ENCODE measurements around the gene RELN. TPM values are rescaled to one million over a fixed set of nuclear protein-coding genes. Genes with fewer than 3 reads are reported as not detected.

The RELN gene
- total RNA-seq, 1 experiment from 2014 or later: 0.20 TPM

GRCh38 chr7:103717574-103717973 lies 271.9 kb downstream of the RELN start:
- Histone ChIP-seq H3K27me3 (ENCODE audit: insufficient read depth, low read length) (peaks cover 41% of the 10 kb centered on the region), H3K4me3 (replicated peaks in 1 of 2; ENCODE audit: low read depth in 1 of 2, low read length in 2 of 2) (no peak overlapping the region), H3K36me3 (ENCODE audit: control insufficient read depth in 1 of 2, insufficient read depth in 2 of 2, low read length in 2 of 2) (no peaks in the 10 kb centered on the region), H3K27ac (ENCODE audit: low read depth, low read length) (no peak overlapping the region), H3K4me2 (ENCODE audit: low read length) (no peak overlapping the region), H4K20me1 (ENCODE audit: insufficient read depth) (no peaks in the 10 kb centered on the region), H2AFZ (ENCODE audit: low read depth, low read length, poor library complexity, severe bottlenecking) (no peak overlapping the region), H3K9ac (ENCODE audit: low read length) (no peak overlapping the region), H3K4me1 (ENCODE audit: control insufficient read depth in 1 of 2, insufficient read depth in 2 of 2, low read length in 2 of 2) (no peaks in the 10 kb centered on the region), H3K9me3 (ENCODE audit: control insufficient read depth in 1 of 2, insufficient read depth in 1 of 2, low read depth in 1 of 2, low read length in 2 of 2) (no peaks in the 10 kb centered on the region), H3K9me2 (ENCODE audit: insufficient read depth) (no peaks in the 10 kb centered on the region), H3K79me2 (ENCODE audit: insufficient read depth, low read length) (no peaks in the 10 kb centered on the region)
- DNase-seq (ENCODE audit: low read depth, low spot score) (no peak), ATAC-seq (no peak)
- intact Hi-C loops (cut with micrococcal nuclease): no loop called here
- ChIA-PET POLR2A (no interaction called here), RAD21 (ENCODE audit: low non-redundant PET in 1 of 2, low total read pairs in 2 of 2, uncharacterized antibody in 2 of 2, unreplicated experiment in 2 of 2) (no interaction called here), CTCF (no interaction called here)
- TF ChIP-seq SRF (IDR thresholded peaks at IDR 0.05; ENCODE audit: low read depth): no peak
- TF ChIP-seq FOSL1 (IDR thresholded peaks at IDR 0.05; ENCODE audit: low read depth): no peak
- TF ChIP-seq SP1 (IDR thresholded peaks at IDR 0.05; ENCODE audit: low read depth): no peak
- TF ChIP-seq JUND (IDR thresholded peaks at IDR 0.05): no peak
- TF ChIP-seq, protein P1, sequence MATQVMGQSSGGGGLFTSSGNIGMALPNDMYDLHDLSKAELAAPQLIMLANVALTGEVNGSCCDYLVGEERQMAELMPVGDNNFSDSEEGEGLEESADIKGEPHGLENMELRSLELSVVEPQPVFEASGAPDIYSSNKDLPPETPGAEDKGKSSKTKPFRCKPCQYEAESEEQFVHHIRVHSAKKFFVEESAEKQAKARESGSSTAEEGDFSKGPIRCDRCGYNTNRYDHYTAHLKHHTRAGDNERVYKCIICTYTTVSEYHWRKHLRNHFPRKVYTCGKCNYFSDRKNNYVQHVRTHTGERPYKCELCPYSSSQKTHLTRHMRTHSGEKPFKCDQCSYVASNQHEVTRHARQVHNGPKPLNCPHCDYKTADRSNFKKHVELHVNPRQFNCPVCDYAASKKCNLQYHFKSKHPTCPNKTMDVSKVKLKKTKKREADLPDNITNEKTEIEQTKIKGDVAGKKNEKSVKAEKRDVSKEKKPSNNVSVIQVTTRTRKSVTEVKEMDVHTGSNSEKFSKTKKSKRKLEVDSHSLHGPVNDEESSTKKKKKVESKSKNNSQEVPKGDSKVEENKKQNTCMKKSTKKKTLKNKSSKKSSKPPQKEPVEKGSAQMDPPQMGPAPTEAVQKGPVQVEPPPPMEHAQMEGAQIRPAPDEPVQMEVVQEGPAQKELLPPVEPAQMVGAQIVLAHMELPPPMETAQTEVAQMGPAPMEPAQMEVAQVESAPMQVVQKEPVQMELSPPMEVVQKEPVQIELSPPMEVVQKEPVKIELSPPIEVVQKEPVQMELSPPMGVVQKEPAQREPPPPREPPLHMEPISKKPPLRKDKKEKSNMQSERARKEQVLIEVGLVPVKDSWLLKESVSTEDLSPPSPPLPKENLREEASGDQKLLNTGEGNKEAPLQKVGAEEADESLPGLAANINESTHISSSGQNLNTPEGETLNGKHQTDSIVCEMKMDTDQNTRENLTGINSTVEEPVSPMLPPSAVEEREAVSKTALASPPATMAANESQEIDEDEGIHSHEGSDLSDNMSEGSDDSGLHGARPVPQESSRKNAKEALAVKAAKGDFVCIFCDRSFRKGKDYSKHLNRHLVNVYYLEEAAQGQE (IDR thresholded peaks at IDR 0.05; ENCODE audit: low read depth): no peak
- no peak for TF ChIP-seq CTCF (IDR thresholded peaks at IDR 0.05 in 2 of 3, conservative IDR thresholded peaks at IDR 0.05 in 1 of 3; ENCODE audit: borderline replicate concordance in 1 of 3, insufficient read depth in 1 of 3, low read depth in 2 of 3, low read length in 2 of 3)
- BruUV-seq (replicated peaks): no TSS peak

Data from HCT116 (cell line).